ENCODE data around the gene MYZAP.
A peak's percentile ranks its signal among the peaks of the same experiment; 100 is the strongest.

MYZAP gene

DNA sequence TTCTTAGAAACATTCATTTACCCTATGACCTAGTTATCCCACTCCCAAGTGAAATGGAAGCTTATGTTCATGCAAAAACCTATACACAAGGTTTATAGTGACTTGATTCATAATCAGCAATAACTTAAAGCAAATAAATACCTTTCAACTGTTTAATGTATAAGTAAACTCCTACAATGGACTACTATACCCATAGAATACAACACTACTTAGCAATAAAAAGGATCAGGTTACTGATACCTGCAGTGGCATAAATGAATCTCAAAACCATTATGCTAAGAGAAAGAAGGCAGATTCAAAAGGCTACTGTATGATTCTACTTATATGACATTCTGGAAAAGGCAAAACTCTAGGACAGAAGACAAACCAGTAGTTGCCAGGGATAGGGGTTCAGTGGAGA lies 106.5 kb downstream of the MYZAP start:
- no peak for DNase-seq (ENCODE audit: low read depth, low spot score)
- ChIA-PET CTCF (no interaction called here), POLR2A (no interaction called here)
- H3K4me3 ChIP-seq (ENCODE audit: low read depth, low read length): no peak overlapping the region
- TF ChIP-seq, protein P1, sequence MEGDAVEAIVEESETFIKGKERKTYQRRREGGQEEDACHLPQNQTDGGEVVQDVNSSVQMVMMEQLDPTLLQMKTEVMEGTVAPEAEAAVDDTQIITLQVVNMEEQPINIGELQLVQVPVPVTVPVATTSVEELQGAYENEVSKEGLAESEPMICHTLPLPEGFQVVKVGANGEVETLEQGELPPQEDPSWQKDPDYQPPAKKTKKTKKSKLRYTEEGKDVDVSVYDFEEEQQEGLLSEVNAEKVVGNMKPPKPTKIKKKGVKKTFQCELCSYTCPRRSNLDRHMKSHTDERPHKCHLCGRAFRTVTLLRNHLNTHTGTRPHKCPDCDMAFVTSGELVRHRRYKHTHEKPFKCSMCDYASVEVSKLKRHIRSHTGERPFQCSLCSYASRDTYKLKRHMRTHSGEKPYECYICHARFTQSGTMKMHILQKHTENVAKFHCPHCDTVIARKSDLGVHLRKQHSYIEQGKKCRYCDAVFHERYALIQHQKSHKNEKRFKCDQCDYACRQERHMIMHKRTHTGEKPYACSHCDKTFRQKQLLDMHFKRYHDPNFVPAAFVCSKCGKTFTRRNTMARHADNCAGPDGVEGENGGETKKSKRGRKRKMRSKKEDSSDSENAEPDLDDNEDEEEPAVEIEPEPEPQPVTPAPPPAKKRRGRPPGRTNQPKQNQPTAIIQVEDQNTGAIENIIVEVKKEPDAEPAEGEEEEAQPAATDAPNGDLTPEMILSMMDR (IDR thresholded peaks at IDR 0.05; ENCODE audit: insufficient read depth, low read length, missing control alignments): no peak

- DNase-seq (ENCODE audit: low read depth, low spot score): no peak
- ChIA-PET CTCF (interaction anchor here (1.0 kb wide), 1 partner anchor 13 kb away, joined by 3 read pairs; no protein-coding TSS in a partner anchor), POLR2A (no interaction called here)
- no peak overlapping the region for H3K4me3 ChIP-seq (ENCODE audit: low read depth, low read length)
- TF ChIP-seq, protein P1 (IDR thresholded peaks at IDR 0.05; ENCODE audit: insufficient read depth, low read length, missing control alignments): no peak
These were observed 107.3 kb downstream of the MYZAP start for GRCh38 chr15:57698991-57699390.

GRCh38 chr15:57703387-57703786 lies 111.7 kb downstream of the MYZAP start:
- no peak for DNase-seq (ENCODE audit: low read depth, low spot score)
- H3K4me3 ChIP-seq (ENCODE audit: low read depth, low read length): no peak overlapping the region
- ChIA-PET CTCF (interaction anchor here (1.5 kb wide), 1 partner anchor 29 kb away, joined by 5 read pairs; no protein-coding TSS in a partner anchor), POLR2A (no interaction called here)
- TF ChIP-seq, protein P1 (IDR thresholded peaks at IDR 0.05; ENCODE audit: insufficient read depth, low read length, missing control alignments): no peak

GRCh38 chr15:57704441-57704840 lies 112.7 kb downstream of the MYZAP start:
- DNase-seq (ENCODE audit: low read depth, low spot score): no peak
- H3K4me3 ChIP-seq (ENCODE audit: low read depth, low read length): no peak overlapping the region
- TF ChIP-seq, protein P1 (IDR thresholded peaks at IDR 0.05; ENCODE audit: insufficient read depth, low read length, missing control alignments): no peak
- CTCF ChIA-PET: interaction anchor here (1.3 to 1.5 kb wide), 3 partner anchors 28 to 47 kb away, joined by 3 to 5 read pairs (median 3); no protein-coding TSS in a partner anchor
- POLR2A ChIA-PET: no interaction called here

GRCh38 chr15:57705746-57706404 lies 114.2 kb downstream of the MYZAP start:
- peak overlapping the region; percentile 93 for H3K4me3 ChIP-seq (ENCODE audit: low read depth, low read length)
- ChIA-PET POLR2A (interaction anchor here (0.5 to 1.0 kb wide), 2 partner anchors 12 to 372 kb away, joined by 3 read pairs; no protein-coding TSS in a partner anchor), CTCF (interaction anchor here (1.0 to 4.9 kb wide), 7 partner anchors 22 to 146 kb away, joined by 3 to 22 read pairs (median 8); no protein-coding TSS in a partner anchor)

More at GRCh38 chr15:57705746-57706404, 114.2 kb downstream of the MYZAP start:
- TF ChIP-seq, protein P1 (IDR thresholded peaks at IDR 0.05; ENCODE audit: insufficient read depth, low read length, missing control alignments): no peak
- DNase-seq (ENCODE audit: low read depth, low spot score): no peak
